T-cell (primary cell): Measurements from ENCODE around the gene CCDC43. TPM values are rescaled to one million over a fixed set of nuclear protein-coding genes. Genes with fewer than 3 reads are reported as not detected.
"Not testable (repeated sequence)": the region's sequence is repeated elsewhere in the genome, so short reads cannot be mapped to it uniquely, and the experiment has no call there.

Source experiments
- ATAC-seq, 4 experiments: fragments of 200-7000 bp in 3 of 4; fragments of 150-1000 bp in 1 of 4; cut with Tn5 transposase; replicated peaks in 1 of 4; 1 replicate in 3 of 4; 2 replicates in 1 of 4; pipeline ENCODE4 v1.10.0; 2021; ENCODE audit warnings: moderate library complexity in 3 of 4, mild to moderate bottlenecking in 2 of 4, moderate number of reproducible peaks in 1 of 4
- CTCF ChIA-PET, 2 donors: fragments of 300-600 bp; sonication (Branson Sonifier 250); formaldehyde crosslinking; loops; one replicate each; lab custom pipeline; 2022; ENCODE audit warnings: antibody characterized with exemption in 2 of 2; lab: Charles Lee
- POLR2A ChIA-PET, 2 donors: fragments of 300-600 bp; sonication (Branson Sonifier 250); formaldehyde crosslinking; loops; one replicate each; lab custom pipeline; 2022; ENCODE audit warnings: antibody characterized with exemption in 2 of 2; lab: Charles Lee
- DNase-seq, 35 experiments: peaks; one replicate each; pipeline versions ENCODE4 v3.0.0 to v3.0.0-alpha.2; 2013 to 2023
- H3K27ac ChIP-seq: one replicate; pipeline ENCODE4 v1.5.1; 2013; ENCODE audit warnings: low read length
- H3K27me3 ChIP-seq, 2 experiments: replicated peaks in 1 of 2; 1 replicate in 1 of 2; 2 replicates in 1 of 2; pipeline versions ENCODE4 v1.6.1 to v1.7.0; 2013; ENCODE audit warnings: low read length in 1 of 2, mixed read lengths in 1 of 2; ENCODE audit not compliant: control insufficient read depth in 2 of 2, insufficient read depth in 2 of 2; ENCODE audit errors: extremely low read depth in 1 of 2
- H3K36me3 ChIP-seq, 2 donors: 1 replicate in 1 of 2; 2 replicates in 1 of 2; pipeline versions ENCODE4 v1.6.1 to v1.7.0; 2013; ENCODE audit warnings: low read length in 1 of 2; ENCODE audit not compliant: control insufficient read depth in 2 of 2, insufficient read depth in 1 of 2; ENCODE audit errors: extremely low read depth in 1 of 2
- H3K4me1 ChIP-seq, 2 experiments: 1 replicate in 1 of 2; 2 replicates in 1 of 2; pipeline versions ENCODE4 v1.6.1 to v1.7.0; 2013; ENCODE audit warnings: low read length in 2 of 2, mixed read lengths in 1 of 2; ENCODE audit not compliant: insufficient read depth in 2 of 2, control insufficient read depth in 1 of 2; ENCODE audit errors: extremely low read depth in 1 of 2
- H3K4me3 ChIP-seq, 2 donors: 1 replicate in 1 of 2; 2 replicates in 1 of 2; pipeline versions ENCODE4 v1.5.1 to v1.7.0; 2013; ENCODE audit warnings: mild to moderate bottlenecking in 2 of 2, low read length in 1 of 2, moderate library complexity in 1 of 2; ENCODE audit not compliant: control insufficient read depth in 1 of 2; ENCODE audit errors: extremely low read depth in 1 of 2
- H3K9me3 ChIP-seq: 2 replicates; pipeline ENCODE4 v1.7.0; 2013
- H3K27ac Mint-ChIP-seq, 2 donors: one replicate each; pipeline ENCODE4 v1.8.0; 2020 to 2021; ENCODE audit warnings: mild to moderate bottlenecking in 2 of 2, mixed read lengths in 2 of 2
- H3K27me3 Mint-ChIP-seq, 2 donors: one replicate each; pipeline ENCODE4 v1.8.0; 2021 to 2022; ENCODE audit warnings: mixed read lengths in 2 of 2
- H3K36me3 Mint-ChIP-seq: one replicate; pipeline ENCODE4 v1.8.0; 2021; ENCODE audit warnings: mixed read lengths
- H3K4me1 Mint-ChIP-seq, 3 donors: one replicate each; pipeline ENCODE4 v1.8.0; 2020 to 2022; ENCODE audit warnings: mixed read lengths in 3 of 3, mild to moderate bottlenecking in 1 of 3
- H3K4me3 Mint-ChIP-seq, 3 donors: one replicate each; pipeline ENCODE4 v1.8.0; 2020 to 2022; ENCODE audit warnings: mild to moderate bottlenecking in 3 of 3, mixed read lengths in 3 of 3, moderate library complexity in 3 of 3
- H3K9me3 Mint-ChIP-seq, 3 donors: one replicate each; pipeline ENCODE4 v1.8.0; 2020 to 2022; ENCODE audit warnings: mixed read lengths in 3 of 3
- WGBS: methylation state at CpG from one replicate; pipeline ENCODE4 v1.1.5; 2013; ENCODE audit warnings: missing lambda C conversion rate; ENCODE audit not compliant: insufficient coverage; 5-methylcytosine and 5-hydroxymethylcytosine counted together
- total RNA-seq, 35 experiments: library from RNA in 6 of 35; stranded (reverse) in 6 of 35; fragments of 120-200 nt in 1 of 35; gene quantifications; one replicate each; pipeline versions ENCODE4 v1.2.1 to v1.2.4 and lab custom pipeline; 2013 to 2026

Gene CCDC43
- total RNA-seq, 5 donors from 2014 or later (not counting 1 experiment from before 2014, with no cell fraction given): 15.1 to 20.4 (median 16.9) TPM

GRCh38 chr17:44722254-44722653 lies 32.7 kb upstream of the CCDC43 start:
- DNase-seq (no peak), ATAC-seq (no peak)
- POLR2A ChIA-PET: no interaction called here
- Mint-ChIP-seq H3K4me1 (no peaks in the 10 kb centered on the region), H3K27me3 (no peaks in the 10 kb centered on the region), H3K27ac (no peak overlapping the region), H3K4me3 (no peak overlapping the region), H3K9me3 (no peaks in the 10 kb centered on the region), H3K36me3 (peaks cover 14% of the 10 kb centered on the region)
- Histone ChIP-seq H3K36me3 (peaks cover 5 to 6% of the 10 kb centered on the region in 2 donors), H3K27ac (no peak overlapping the region), H3K9me3 (no peaks in the 10 kb centered on the region), H3K27me3 (no peaks in the 10 kb centered on the region), H3K4me3 (no peak overlapping the region), H3K4me1 (no peaks in the 10 kb centered on the region)
- WGBS: 85% methylated on average over 3 of the region's 5 CpGs
- CTCF ChIA-PET: no interaction called here

GRCh38 chr17:44719444-44719843 lies 29.9 kb upstream of the CCDC43 start:
- DNase-seq (no peak), ATAC-seq (no peak)
- H3K4me1 Mint-ChIP-seq: no peaks in the 10 kb centered on the region
- CTCF ChIA-PET: no interaction called here
- Histone ChIP-seq H3K9me3 (no peaks in the 10 kb centered on the region), H3K27ac (no peak overlapping the region), H3K27me3 (no peaks in the 10 kb centered on the region), H3K4me3 (no peak overlapping the region), H3K36me3 (peaks cover 5% of the 10 kb centered on the region in 2 donors), H3K4me1 (no peaks in the 10 kb centered on the region)
- POLR2A ChIA-PET: no interaction called here
- peaks cover 12% of the 10 kb centered on the region for H3K36me3 Mint-ChIP-seq
- H3K27ac Mint-ChIP-seq: no peak overlapping the region
- WGBS: 100% methylated on average over 1 of the region's 1 CpG
- no peaks in the 10 kb centered on the region for H3K27me3 Mint-ChIP-seq
- H3K9me3 Mint-ChIP-seq: no peaks in the 10 kb centered on the region
- no peak overlapping the region for H3K4me3 Mint-ChIP-seq

- peak; percentile 93 to 97 (median 96) for ATAC-seq
- WGBS: under 1% methylated on average over 51 of the region's 52 CpGs
Measured at GRCh38 chr17:44708401-44709263, 19.1 kb upstream of the CCDC43 start, which contains the start of gene DBF4B. Gene DBF4B, plus strand, starts transcription at chr17:44708665. Its CDS starts 156 bp downstream, at chr17:44708821.

GRCh38 chr17:44707755-44708400 lies 18.3 kb upstream of the CCDC43 start:
- H3K36me3 Mint-ChIP-seq: no peaks in the 10 kb centered on the region
- Histone ChIP-seq H3K9me3 (no peaks in the 10 kb centered on the region), H3K27me3 (peaks cover 0 to 6% of the 10 kb centered on the region in 2 experiments), H3K36me3 (no peaks in the 10 kb centered on the region), H3K4me1 (peaks cover 15 to 16% of the 10 kb centered on the region in 2 experiments), H3K27ac (no peak overlapping the region), H3K4me3 (peak overlapping the region; percentile 77 to 100)
- no peak overlapping the region for H3K4me3 Mint-ChIP-seq
- H3K4me1 Mint-ChIP-seq: peaks cover 0 to 6% (median 5%) of the 10 kb centered on the region in 3 donors
- ChIA-PET POLR2A (no interaction called here), CTCF (interaction anchor here (0.5 to 1.2 kb wide), 4 partner anchors 14 to 195 kb away, joined by 3 to 5 read pairs (median 4); no protein-coding TSS in a partner anchor)
- whole genome bisulfite sequencing: 19% methylated on average over 4 of the region's 4 CpGs
- DNase-seq (no peak), ATAC-seq (peak in 2 of 4 experiments; percentile 17)
- H3K9me3 Mint-ChIP-seq: no peaks in the 10 kb centered on the region
- H3K27ac Mint-ChIP-seq: no peak overlapping the region
- peaks cover 0 to 8% of the 10 kb centered on the region in 2 donors for H3K27me3 Mint-ChIP-seq

More at GRCh38 chr17:44708401-44709263, 19.1 kb upstream of the CCDC43 start, which contains the start of gene DBF4B:
- no peaks in the 10 kb centered on the region for H3K36me3 Mint-ChIP-seq
- H3K27me3 Mint-ChIP-seq: peaks cover 0 to 8% of the 10 kb centered on the region in 2 donors
- peak; percentile 61 to 94 (median 79) for DNase-seq
- Histone ChIP-seq H3K36me3 (no peaks in the 10 kb centered on the region), H3K27me3 (peaks cover 0 to 3% of the 10 kb centered on the region in 2 experiments), H3K4me1 (peaks cover 15 to 16% of the 10 kb centered on the region in 2 experiments), H3K9me3 (no peaks in the 10 kb centered on the region), H3K4me3 (peak within 1 kb of the TSS; percentile 77 to 100), H3K27ac (no peak within 1 kb of the TSS)
- no peaks in the 10 kb centered on the region for H3K9me3 Mint-ChIP-seq
- no peak within 1 kb of the TSS for H3K27ac Mint-ChIP-seq
- peaks cover 0 to 6% (median 5%) of the 10 kb centered on the region in 3 donors for H3K4me1 Mint-ChIP-seq
- ChIA-PET POLR2A (no interaction called here), CTCF (interaction anchor here (0.5 to 1.2 kb wide), 3 partner anchors 14 to 194 kb away, joined by 4 to 5 read pairs (median 4); no protein-coding TSS in a partner anchor)
- H3K4me3 Mint-ChIP-seq: no peak within 1 kb of the TSS

GRCh38 chr17:44700288-44700687 lies 10.7 kb upstream of the CCDC43 start:
- H3K27me3 ChIP-seq, H3K9me3 ChIP-seq, ATAC-seq, H3K27ac ChIP-seq, POLR2A ChIA-PET, CTCF ChIA-PET, H3K9me3 Mint-ChIP-seq, H3K27ac Mint-ChIP-seq, H3K4me1 ChIP-seq, H3K4me3 ChIP-seq, H3K27me3 Mint-ChIP-seq, DNase-seq, H3K36me3 Mint-ChIP-seq, H3K4me3 Mint-ChIP-seq, H3K36me3 ChIP-seq, H3K4me1 Mint-ChIP-seq: not testable (repeated sequence)
- 100% methylated on average over 1 of the region's 10 CpGs for WGBS

- no peak overlapping the region for H3K4me3 Mint-ChIP-seq
- no peaks in the 10 kb centered on the region for H3K9me3 Mint-ChIP-seq
- no peak for ATAC-seq
- no peak overlapping the region for H3K4me3 ChIP-seq
- H3K9me3 ChIP-seq: no peaks in the 10 kb centered on the region
- H3K4me1 ChIP-seq: peaks cover 11 to 19% of the 10 kb centered on the region in 2 experiments
- H3K4me1 Mint-ChIP-seq: peaks cover 20 to 27% (median 21%) of the 10 kb centered on the region in 3 donors
- POLR2A ChIA-PET: interaction anchor here in 1 of 2 donors (0.6 kb wide), 1 partner anchor 381 kb away, joined by 3 read pairs; no protein-coding TSS in a partner anchor
- 81% methylated on average over 4 of the region's 11 CpGs for WGBS
- CTCF ChIA-PET: interaction anchor here in 1 of 2 donors (0.5 kb wide), 1 partner anchor 161 kb away, joined by 5 read pairs; no protein-coding TSS in a partner anchor
- DNase-seq: no peak
- H3K27ac Mint-ChIP-seq: no peak overlapping the region
- H3K27me3 Mint-ChIP-seq: no peaks in the 10 kb centered on the region
- no peaks in the 10 kb centered on the region for H3K36me3 ChIP-seq
- H3K36me3 Mint-ChIP-seq: no peaks in the 10 kb centered on the region
- no peaks in the 10 kb centered on the region for H3K27me3 ChIP-seq
- no peak overlapping the region for H3K27ac ChIP-seq
Measured at GRCh38 chr17:44693609-44694008, 4.0 kb upstream of the CCDC43 start.
